Endothelial cell of umbilical vein (primary cell): ENCODE results near the gene TPST1. TPM values are rescaled to one million over a fixed set of nuclear protein-coding genes. Genes with fewer than 3 reads are reported as not detected.
"Not testable (repeated sequence)": the region's sequence is repeated elsewhere in the genome, so short reads cannot be mapped to it uniquely, and the experiment has no call there.

Experiments used
- BruUV-seq: library from RNA; stranded (reverse); fragments of 400-500 nt; replicated peaks from 2 replicates; lab custom pipeline; 2021; lab: Mats Ljungman, UMichigan
- CTCF ChIA-PET: fragments of 300-600, 350-600 bp; sonication (Branson Sonifier 250); formaldehyde crosslinking; loops from one replicate; lab custom pipeline; 2021; ENCODE audit warnings: antibody characterized with exemption, inconsistent platforms; lab: Charles Lee
- POLR2A ChIA-PET: fragments of 300-600, 350-600 bp; sonication (Branson Sonifier 250); formaldehyde crosslinking; loops from one replicate; lab custom pipeline; 2021; ENCODE audit warnings: antibody characterized with exemption, inconsistent platforms; lab: Charles Lee
- DNase-seq: peaks from one replicate; pipeline ENCODE4 v3.0.0-alpha.2; 2011; ENCODE audit warnings: low read depth, low spot score
- FAIRE-seq: peaks from 2 replicates; lab custom pipeline; 2011; peaks lifted over from hg19 to GRCh38; lab: Jason Lieb, UNC
- H2AFZ ChIP-seq: 2 replicates; pipeline ENCODE4 v1.6.0; 2012; ENCODE audit warnings: low read depth, low read length, control low read depth, inconsistent platforms
- H3K27ac ChIP-seq: 2 replicates; pipeline ENCODE4 v1.5.1; 2011; ENCODE audit warnings: low read depth, mild to moderate bottlenecking, control low read depth, low read length, moderate library complexity; ENCODE audit not compliant: insufficient read depth
- H3K27me3 ChIP-seq, 2 experiments: 2 replicates each; pipeline versions ENCODE4 v1.6.0 to v1.6.1; 2011; ENCODE audit warnings: low read length in 2 of 2, mixed read lengths in 1 of 2; ENCODE audit not compliant: control insufficient read depth in 2 of 2, insufficient read depth in 2 of 2
- H3K36me3 ChIP-seq, 2 experiments: 2 replicates in 1 of 2; 3 replicates in 1 of 2; pipeline ENCODE4 v1.5.1; 2011; ENCODE audit warnings: low read length in 2 of 2, mild to moderate bottlenecking in 1 of 2, moderate library complexity in 1 of 2; ENCODE audit not compliant: control insufficient read depth in 2 of 2, insufficient read depth in 2 of 2; ENCODE audit errors: extremely low read depth in 1 of 2
- H3K4me1 ChIP-seq: 3 replicates; pipeline ENCODE4 v1.5.1; 2011; ENCODE audit warnings: mild to moderate bottlenecking, low read length; ENCODE audit not compliant: control insufficient read depth, insufficient read depth; ENCODE audit errors: extremely low read depth
- H3K4me2 ChIP-seq: 2 replicates; pipeline ENCODE4 v1.6.1; 2011; ENCODE audit warnings: low read length, control low read depth, mixed read lengths; ENCODE audit not compliant: insufficient read depth
- H3K4me3 ChIP-seq, 3 experiments: fragments of 200-600 bp in 1 of 3; sonication (generic), shearing (Covaris generic) in 1 of 3; replicated peaks in 1 of 3; 2 replicates each; pipeline ENCODE4 v1.5.1; 2011 to 2016; ENCODE audit warnings: control low read depth in 3 of 3, low read length in 3 of 3, mild to moderate bottlenecking in 2 of 3, inconsistent platforms in 1 of 3, low read depth in 1 of 3, moderate library complexity in 1 of 3; ENCODE audit not compliant: insufficient read depth in 1 of 3
- H3K79me2 ChIP-seq: 2 replicates; pipeline ENCODE4 v1.6.0; 2012; ENCODE audit warnings: low read length, inconsistent platforms; ENCODE audit not compliant: control insufficient read depth, insufficient read depth
- H3K9ac ChIP-seq: replicated peaks from 2 replicates; pipeline ENCODE3; 2011; ENCODE audit warnings: low read length, control low read depth; ENCODE audit not compliant: insufficient read depth; ENCODE audit errors: extremely low read depth
- H3K9me1 ChIP-seq: replicated peaks from 3 replicates; pipeline ENCODE4 v1.6.0; 2011; ENCODE audit warnings: mild to moderate bottlenecking, low read length; ENCODE audit not compliant: control insufficient read depth, insufficient read depth; ENCODE audit errors: extremely low read depth
- H3K9me3 ChIP-seq: replicated peaks from 2 replicates; pipeline ENCODE4 v1.5.1; 2012; ENCODE audit warnings: low read length, inconsistent platforms; ENCODE audit not compliant: control insufficient read depth, insufficient read depth
- H4K20me1 ChIP-seq: replicated peaks from 2 replicates; pipeline ENCODE3; 2011; ENCODE audit warnings: mild to moderate bottlenecking, low read length; ENCODE audit not compliant: control insufficient read depth, insufficient read depth; ENCODE audit errors: extremely low read depth
- CTCF ChIP-seq, 2 donors: IDR thresholded peaks; 1 replicate in 1 of 2; 2 replicates in 1 of 2; pipeline ENCODE4 v1.5.1; 2011; ENCODE audit warnings: low read length in 2 of 2, mild to moderate bottlenecking in 2 of 2, moderate library complexity in 2 of 2, control low read depth in 1 of 2, inconsistent platforms in 1 of 2, low read depth in 1 of 2; ENCODE audit not compliant: insufficient read depth in 1 of 2; ENCODE audit errors: extremely low read depth in 1 of 2
- EZH2 ChIP-seq: IDR thresholded peaks from 2 replicates; pipeline ENCODE4 v1.6.1; 2012; ENCODE audit warnings: borderline replicate concordance, low read depth, mild to moderate bottlenecking, moderate library complexity, low read length, inconsistent platforms; ENCODE audit not compliant: severe bottlenecking
- FOS ChIP-seq: IDR thresholded peaks from 2 replicates; pipeline ENCODE4 v1.6.1; 2011; ENCODE audit warnings: mild to moderate bottlenecking, low read length, moderate library complexity, borderline replicate concordance; ENCODE audit not compliant: insufficient read depth
- GATA2 ChIP-seq: IDR thresholded peaks from 2 replicates; pipeline ENCODE4 v1.7.0; 2011; ENCODE audit warnings: low read depth, mild to moderate bottlenecking, moderate library complexity, mixed read lengths, low read length; ENCODE audit not compliant: insufficient read length, insufficient read depth
- JUN ChIP-seq: IDR thresholded peaks from 2 replicates; pipeline ENCODE4 v1.6.1; 2011; ENCODE audit warnings: borderline replicate concordance, low read depth; ENCODE audit not compliant: insufficient read length, insufficient read depth
- MYC ChIP-seq: IDR thresholded peaks from one replicate; pipeline ENCODE4 v1.6.1; 2011; ENCODE audit warnings: mild to moderate bottlenecking, low read depth, low read length
- POLR2A ChIP-seq: IDR thresholded peaks from 2 replicates; pipeline ENCODE4 v1.6.1; 2012; ENCODE audit warnings: low read depth, mild to moderate bottlenecking, control low read depth, low read length
- POLR2AphosphoS5 ChIP-seq: IDR thresholded peaks from 2 replicates; pipeline ENCODE4 v1.6.1; 2012; ENCODE audit warnings: low read depth, mild to moderate bottlenecking, control low read depth, low read length, moderate library complexity; ENCODE audit not compliant: insufficient read depth
- dilution Hi-C: fragments of 300-500 bp; cut with MboI; formaldehyde crosslinking; loops from one replicate; pipeline ENCODE4 v1.15.0; 2019; ENCODE audit warnings: low sequenced_read_pairs; ENCODE audit not compliant: extremely low pct_ligation_motif_present
- intact Hi-C: fragments of 100-400 bp; cut with micrococcal nuclease; formaldehyde crosslinking; loops from one replicate; pipeline ENCODE4 v1.10.0; 2022
- polyA plus RNA-seq, 4 experiments: library from polyadenylated mRNA; depleted of rRNA in 3 of 4; stranded (reverse) in 3 of 4; unstranded in 1 of 4; fragments of >200 nt; gene quantifications; 2 replicates each; pipeline versions ENCODE4 v1.2.1 to v1.2.3, GENCODE V29; 2011 to 2012; ENCODE audit warnings: missing spikeins in 1 of 4
- total RNA-seq: library from RNA; stranded (reverse); gene quantifications from 2 replicates; pipeline ENCODE4 v1.2.3, GENCODE V29; 2021
- TF ChIP-seq, protein P1 (sequence below): IDR thresholded peaks from 2 replicates; pipeline ENCODE4 v1.6.1; 2011; ENCODE audit not compliant: insufficient read depth, insufficient read length

The TPST1 gene
- total and polyA plus RNA-seq, 2 donors (not counting 3 experiments of a cell fraction or from before 2014, with no cell fraction given), result 18.7 to 21.0 TPM

DNA sequence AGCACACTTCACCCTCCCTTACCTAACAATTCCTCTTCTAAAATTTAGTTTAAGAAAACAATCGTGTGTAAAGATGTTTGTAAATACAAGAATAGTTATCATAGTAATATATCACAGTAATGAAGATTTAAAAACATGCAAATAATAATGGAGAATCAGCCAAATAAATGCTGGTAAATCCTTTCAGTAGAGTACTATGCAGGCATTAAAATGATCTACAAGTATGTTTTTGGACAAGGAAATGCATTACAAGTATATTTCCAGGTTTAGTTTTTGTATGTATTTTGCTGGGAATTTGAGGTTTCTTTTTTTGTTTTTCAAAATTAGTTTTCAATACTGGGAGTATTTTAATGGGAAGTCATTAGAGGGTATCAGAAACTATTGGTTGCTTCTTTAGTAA is 22.7 kb downstream of the TPST1 start:
- ChIA-PET CTCF (no interaction called here), POLR2A (no interaction called here)
- dilution Hi-C loops (no loop called here), intact Hi-C loops (no loop called here)
- FAIRE-seq (no peak), DNase-seq (no peak)
- Histone ChIP-seq H3K9ac (no peak overlapping the region), H3K4me1 (no peaks in the 10 kb centered on the region), H3K36me3 (no peaks in the 10 kb centered on the region), H3K4me3 (no peak overlapping the region), H3K79me2 (no peaks in the 10 kb centered on the region), H2AFZ (no peak overlapping the region), H4K20me1 (no peaks in the 10 kb centered on the region), H3K4me2 (no peak overlapping the region), H3K9me3 (no peaks in the 10 kb centered on the region), H3K9me1 (no peaks in the 10 kb centered on the region), H3K27ac (no peak overlapping the region), H3K27me3 (no peaks in the 10 kb centered on the region)
- TF ChIP-seq EZH2 (no peak), POLR2A (no peak), GATA2 (no peak), POLR2AphosphoS5 (no peak), FOS (no peak), CTCF (IDR thresholded peaks at IDR 0.05; ENCODE audit: extremely low read depth in 1 of 2, insufficient read depth in 1 of 2, low read depth in 1 of 2, low read length in 2 of 2) (no peak), JUN (no peak), MYC (no peak)
- TF ChIP-seq, protein P1, sequence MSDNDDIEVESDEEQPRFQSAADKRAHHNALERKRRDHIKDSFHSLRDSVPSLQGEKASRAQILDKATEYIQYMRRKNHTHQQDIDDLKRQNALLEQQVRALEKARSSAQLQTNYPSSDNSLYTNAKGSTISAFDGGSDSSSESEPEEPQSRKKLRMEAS, result no peak
- BruUV-seq, result no TSS peak

DNA sequence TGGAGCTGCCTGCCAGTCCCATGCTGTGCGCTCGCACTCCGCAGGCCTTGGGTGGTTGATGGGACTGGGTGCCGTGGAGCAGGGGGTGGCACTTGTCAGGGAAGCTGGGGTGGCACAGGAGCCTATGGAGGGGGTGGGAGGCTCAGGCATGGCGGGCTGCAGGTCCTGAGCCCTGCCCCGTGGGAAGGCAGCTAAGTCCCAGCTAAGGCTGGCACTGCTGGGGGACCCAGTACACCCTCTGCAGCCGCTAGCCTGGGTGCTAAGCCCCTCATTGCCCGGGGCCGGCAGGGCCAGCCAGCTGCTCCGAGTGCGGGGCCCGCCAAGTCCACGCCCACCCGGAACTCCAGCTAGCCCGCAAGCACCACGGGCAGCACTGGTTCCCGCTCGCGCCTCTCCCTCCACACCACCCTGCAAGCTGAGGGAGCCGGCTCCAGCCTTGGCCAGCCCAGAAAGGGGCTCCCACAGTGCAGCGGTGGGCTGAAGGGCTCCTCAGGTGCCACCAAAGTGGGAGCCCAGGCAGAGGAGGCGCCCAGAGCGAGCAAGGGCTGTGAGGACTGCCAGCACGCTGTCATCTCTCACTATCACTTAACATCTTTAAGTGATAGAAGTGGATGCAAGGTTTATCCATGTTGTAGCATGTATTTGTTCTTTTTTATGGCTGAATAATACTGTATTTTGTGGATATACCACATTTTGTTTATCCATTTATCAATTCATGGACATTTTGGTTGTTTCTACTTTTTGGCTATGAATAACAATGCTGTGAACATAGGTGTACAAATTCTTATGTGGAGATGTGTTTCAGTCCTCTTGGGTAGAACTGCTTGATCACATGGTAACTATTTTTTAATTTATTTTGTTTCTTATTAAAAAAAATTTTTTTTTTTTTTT is 26.4 kb downstream of the TPST1 start:
- H3K36me3 ChIP-seq, BruUV-seq, H4K20me1 ChIP-seq, dilution Hi-C loops, H3K4me2 ChIP-seq, H3K9me3 ChIP-seq, CTCF ChIA-PET, H3K9ac ChIP-seq, DNase-seq, H3K4me3 ChIP-seq, H3K4me1 ChIP-seq, FAIRE-seq, H3K27me3 ChIP-seq, H2AFZ ChIP-seq, POLR2A ChIA-PET, H3K9me1 ChIP-seq, intact Hi-C loops, H3K79me2 ChIP-seq, H3K27ac ChIP-seq: not testable (repeated sequence)
